Suppressor macrophage treated with lipopolysaccharide for 1 hour (primary cell): ENCODE results near the gene CD4.

Source experiments
- DNase-seq, 3 donors: peaks; one replicate each; pipeline ENCODE4 v3.0.0-alpha.2; 2020 to 2022

Gene CD4

GRCh38 chr12:6778574-6779550 is 10.5 kb upstream of the CD4 start:
- DNase-seq, result peak; percentile 89 to 95 (median 95)

- peak; percentile 44 to 63 (median 44) for DNase-seq
Measured at GRCh38 chr12:6779708-6780432, 9.5 kb upstream of the CD4 start.

GRCh38 chr12:6780573-6780972 is 8.8 kb upstream of the CD4 start:
- peak in 1 of 3 donors; percentile 68 for DNase-seq

- no peak for DNase-seq
Measured at GRCh38 chr12:6782119-6782518, 7.2 kb upstream of the CD4 start.

- DNase-seq, result peak in 1 of 3 donors; percentile 17
Measured at GRCh38 chr12:6782850-6783566, 6.3 kb upstream of the CD4 start.

GRCh38 chr12:6783828-6784227 is 5.5 kb upstream of the CD4 start:
- peak in 1 of 3 donors; percentile 16 for DNase-seq

- peak; percentile 51 to 65 (median 56) for DNase-seq
Measured at GRCh38 chr12:6784296-6784695, 5.0 kb upstream of the CD4 start.

GRCh38 chr12:6784761-6785160 is 4.6 kb upstream of the CD4 start:
- DNase-seq, result peak; percentile 45 to 63 (median 62)

- peak in 1 of 3 donors; percentile 7 for DNase-seq
Measured at GRCh38 chr12:6786416-6787094, 2.8 kb upstream of the CD4 start.

GRCh38 chr12:6787309-6787708 is 2.0 kb upstream of the CD4 start:
- DNase-seq, result peak in 1 of 3 donors; percentile 17

- peak in 2 of 3 donors; percentile 43 to 45 for DNase-seq
Measured at GRCh38 chr12:6790496-6791150, 1.3 kb downstream of the CD4 start.

- no peak for DNase-seq
Measured at GRCh38 chr12:6791931-6792520, 2.7 kb downstream of the CD4 start.

- DNase-seq, result peak; percentile 89 to 92 (median 90)
Measured at GRCh38 chr12:6792522-6793201, 3.3 kb downstream of the CD4 start.

GRCh38 chr12:6795088-6795487 is 5.8 kb downstream of the CD4 start:
- no peak for DNase-seq

- DNase-seq, result no peak
Measured at GRCh38 chr12:6796576-6796975, 7.2 kb downstream of the CD4 start.

- DNase-seq, result no peak
Measured at GRCh38 chr12:6799147-6799546, 9.8 kb downstream of the CD4 start.

- DNase-seq, result no peak
Measured at GRCh38 chr12:6807170-6807569, 17.8 kb downstream of the CD4 start.

GRCh38 chr12:6809056-6809455 is 19.7 kb downstream of the CD4 start:
- no peak for DNase-seq

GRCh38 chr12:6810758-6811157 is 21.4 kb downstream of the CD4 start:
- no peak for DNase-seq

- DNase-seq, result peak in 1 of 3 donors; percentile 18
Measured at GRCh38 chr12:6813363-6813762, 24.0 kb downstream of the CD4 start.

GRCh38 chr12:6816598-6816997 is 27.3 kb downstream of the CD4 start:
- no peak for DNase-seq
